AG04449 (cell line): ENCODE data around the gene LCP2.

ENCODE experiments used
- CTCF ChIA-PET: fragments of 350-600 bp; formaldehyde crosslinking; extraction: SDS; loops from one replicate; lab custom pipeline; 2021; ENCODE audit warnings: antibody characterized with exemption; lab: Yijun Ruan, JAX
- POLR2A ChIA-PET: fragments of 400-600, 350-600 bp; formaldehyde crosslinking; extraction: SDS; loops from one replicate; lab custom pipeline; 2020; ENCODE audit warnings: antibody characterized with exemption, inconsistent platforms; lab: Yijun Ruan, JAX
- DNase-seq: peaks from one replicate; pipeline ENCODE4 v3.0.0-alpha.2; 2010; ENCODE audit warnings: low read depth, low spot score
- H3K4me3 ChIP-seq: 2 replicates; pipeline ENCODE4 v1.5.1; 2011; ENCODE audit warnings: low read depth, mild to moderate bottlenecking, control low read depth, low read length
- TF ChIP-seq, protein P1 (sequence below): IDR thresholded peaks from one replicate; pipeline ENCODE4 v1.5.1; 2011; ENCODE audit warnings: mild to moderate bottlenecking, moderate library complexity, low read length, control low read depth, inconsistent platforms; ENCODE audit not compliant: insufficient read depth; ENCODE audit errors: missing control alignments

The LCP2 gene

GRCh38 chr5:170276140-170276539 is 21.4 kb downstream of the LCP2 start:
- TF ChIP-seq, protein P1, sequence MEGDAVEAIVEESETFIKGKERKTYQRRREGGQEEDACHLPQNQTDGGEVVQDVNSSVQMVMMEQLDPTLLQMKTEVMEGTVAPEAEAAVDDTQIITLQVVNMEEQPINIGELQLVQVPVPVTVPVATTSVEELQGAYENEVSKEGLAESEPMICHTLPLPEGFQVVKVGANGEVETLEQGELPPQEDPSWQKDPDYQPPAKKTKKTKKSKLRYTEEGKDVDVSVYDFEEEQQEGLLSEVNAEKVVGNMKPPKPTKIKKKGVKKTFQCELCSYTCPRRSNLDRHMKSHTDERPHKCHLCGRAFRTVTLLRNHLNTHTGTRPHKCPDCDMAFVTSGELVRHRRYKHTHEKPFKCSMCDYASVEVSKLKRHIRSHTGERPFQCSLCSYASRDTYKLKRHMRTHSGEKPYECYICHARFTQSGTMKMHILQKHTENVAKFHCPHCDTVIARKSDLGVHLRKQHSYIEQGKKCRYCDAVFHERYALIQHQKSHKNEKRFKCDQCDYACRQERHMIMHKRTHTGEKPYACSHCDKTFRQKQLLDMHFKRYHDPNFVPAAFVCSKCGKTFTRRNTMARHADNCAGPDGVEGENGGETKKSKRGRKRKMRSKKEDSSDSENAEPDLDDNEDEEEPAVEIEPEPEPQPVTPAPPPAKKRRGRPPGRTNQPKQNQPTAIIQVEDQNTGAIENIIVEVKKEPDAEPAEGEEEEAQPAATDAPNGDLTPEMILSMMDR = no peak
- H3K4me3 ChIP-seq = no peak overlapping the region
- POLR2A ChIA-PET = no interaction called here
- DNase-seq = no peak
- CTCF ChIA-PET = no interaction called here

DNA sequence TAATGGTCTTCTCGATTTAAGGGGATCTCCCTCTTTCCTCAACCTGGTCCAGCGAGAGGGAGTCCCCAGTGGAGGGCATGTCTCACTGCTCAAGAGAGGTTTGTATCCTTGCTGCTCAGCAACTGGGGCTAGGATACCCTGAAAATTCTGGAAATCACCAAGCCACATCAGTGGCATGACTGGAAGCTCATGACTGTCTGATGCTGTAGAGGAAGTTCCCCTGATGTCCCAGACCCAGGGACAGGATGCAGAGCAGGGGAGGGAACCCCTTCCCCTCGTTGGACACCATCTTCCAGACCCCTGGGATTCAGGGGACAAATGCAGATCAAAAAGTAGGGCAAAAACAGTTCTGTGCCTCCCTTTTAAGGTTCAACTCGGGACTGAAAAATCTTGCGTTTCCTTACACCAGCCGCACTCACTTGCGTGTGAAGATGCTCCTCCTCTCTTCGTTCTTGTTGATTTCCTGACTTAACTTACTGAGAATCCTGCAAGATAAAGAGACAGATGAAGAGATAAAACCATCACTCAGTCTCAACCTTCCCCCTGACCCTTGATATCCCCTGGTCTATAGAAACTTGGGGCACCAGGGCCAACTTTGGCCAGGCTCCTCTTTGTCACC is 22.1 kb downstream of the LCP2 start:
- no peak for DNase-seq
- no peak overlapping the region for H3K4me3 ChIP-seq
- TF ChIP-seq, protein P1 = no peak
- POLR2A ChIA-PET = no interaction called here
- CTCF ChIA-PET = no interaction called here

DNA sequence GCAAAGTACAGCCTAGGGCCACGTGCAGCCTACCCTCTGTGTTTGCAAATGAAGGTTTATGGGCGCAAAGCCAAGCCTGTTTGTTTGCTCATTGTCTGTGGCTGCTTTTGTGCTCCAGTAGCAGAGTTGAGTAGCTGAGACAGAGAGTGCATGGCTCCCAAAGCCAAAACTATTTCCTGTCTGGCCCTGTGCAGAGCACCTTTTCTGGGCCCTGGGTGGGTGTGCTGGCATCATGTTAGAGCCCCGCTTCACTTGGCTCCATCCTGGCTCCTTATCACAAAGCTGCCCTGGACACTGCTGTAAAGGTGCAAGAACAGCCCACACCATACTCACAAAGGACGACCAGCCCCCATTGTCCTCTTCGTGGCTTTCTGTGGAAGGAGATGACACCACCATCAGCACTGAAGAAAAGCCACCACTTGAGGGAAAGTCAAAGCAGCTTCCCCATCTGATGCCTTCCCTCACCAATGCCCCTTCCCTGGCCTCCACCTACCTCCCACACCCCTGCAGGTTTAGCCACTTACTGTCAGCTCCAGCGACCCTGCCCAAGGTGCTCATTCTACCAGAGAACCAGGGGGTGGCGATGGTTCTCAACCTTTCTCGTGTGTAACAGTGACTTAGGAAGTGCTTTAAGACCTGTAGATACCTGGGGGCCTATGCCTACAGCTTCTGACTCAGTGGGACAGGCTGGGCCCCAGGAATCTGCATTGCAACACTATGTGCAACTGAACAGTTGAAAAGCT is 23.4 kb downstream of the LCP2 start:
- POLR2A ChIA-PET = no interaction called here
- no peak for DNase-seq
- TF ChIP-seq, protein P1 = no peak
- CTCF ChIA-PET = no interaction called here
- H3K4me3 ChIP-seq = no peak overlapping the region

- no peak overlapping the region for H3K4me3 ChIP-seq
- ChIA-PET POLR2A (no interaction called here), CTCF (interaction anchor here (0.6 to 1.0 kb wide), 2 partner anchors 12 to 61 kb away, joined by 3 to 4 read pairs; no protein-coding TSS in a partner anchor)
- DNase-seq = no peak
- TF ChIP-seq, protein P1 = no peak
These were observed 27.1 kb downstream of the LCP2 start for GRCh38 chr5:170270293-170271069.

DNA sequence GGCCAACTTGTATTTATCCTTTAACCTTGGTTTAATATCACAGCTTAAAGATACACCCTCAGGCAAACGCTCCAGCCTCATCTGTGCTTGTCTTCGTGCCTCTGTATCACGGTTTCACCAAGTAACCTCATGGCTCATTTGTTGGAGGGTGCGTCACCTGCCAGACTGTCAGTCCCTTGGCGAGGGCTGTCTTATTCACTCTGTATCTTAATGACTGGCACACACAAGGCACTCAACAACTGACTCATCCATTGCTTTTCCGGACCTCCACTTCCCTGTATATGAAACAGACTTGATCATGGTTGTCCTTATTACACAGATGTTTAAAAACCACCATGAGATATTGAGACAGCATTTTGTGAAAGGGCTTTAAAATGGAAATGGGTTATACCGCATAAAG is 28.0 kb downstream of the LCP2 start:
- no peak for DNase-seq
- TF ChIP-seq, protein P1 = no peak
- POLR2A ChIA-PET = no interaction called here
- CTCF ChIA-PET = interaction anchor here (0.8 to 5.1 kb wide), 8 partner anchors 9 to 363 kb away, joined by 3 to 26 read pairs (median 9); no protein-coding TSS in a partner anchor
- H3K4me3 ChIP-seq = no peak overlapping the region
